H1 (cell line): ENCODE data around the gene DDA1. TPM values are rescaled to one million over a fixed set of nuclear protein-coding genes. Genes with fewer than 3 reads are reported as not detected.

Experiments used
- BRCA1 ChIP-seq: IDR thresholded peaks from 2 replicates; pipeline ENCODE4 v1.6.1; 2012; ENCODE audit warnings: low read depth, low read length, improper control_type of control experiment
- CHD2 ChIP-seq: IDR thresholded peaks from 2 replicates; pipeline ENCODE4 v1.6.1; 2012; ENCODE audit warnings: low read length, improper control_type of control experiment
- EGR1 ChIP-seq: IDR thresholded peaks from 2 replicates; pipeline ENCODE4 v1.6.1; 2011; ENCODE audit warnings: low read depth, low read length, borderline replicate concordance
- EP300 ChIP-seq, 2 experiments: IDR thresholded peaks; 1 replicate in 1 of 2; 2 replicates in 1 of 2; pipeline ENCODE4 v1.6.1; 2011 to 2012; ENCODE audit warnings: low read depth in 2 of 2, low read length in 2 of 2, mild to moderate bottlenecking in 2 of 2, borderline replicate concordance in 1 of 2, inconsistent platforms in 1 of 2, moderate library complexity in 1 of 2
- GTF2F1 ChIP-seq: IDR thresholded peaks from 2 replicates; pipeline ENCODE4 v1.6.1; 2012; ENCODE audit warnings: low read depth, low read length, improper control_type of control experiment, borderline replicate concordance
- JUN ChIP-seq: IDR thresholded peaks from 2 replicates; pipeline ENCODE4 v1.6.1; 2011; ENCODE audit warnings: low read depth, mild to moderate bottlenecking, improper control_type of control experiment, low read length
- PHF8 ChIP-seq: fragments of 200-600 bp; sonication (generic); conservative IDR thresholded peaks from 2 replicates; pipeline ENCODE4 v1.7.1; 2012; ENCODE audit warnings: low read depth, mild to moderate bottlenecking, inconsistent platforms, low read length, moderate library complexity
- RAD21 ChIP-seq, 2 experiments: IDR thresholded peaks in 1 of 2; conservative IDR thresholded peaks in 1 of 2; 2 replicates each; pipeline ENCODE4 v1.6.1; 2011; ENCODE audit warnings: low read depth in 2 of 2, low read length in 2 of 2, improper control_type of control experiment in 1 of 2, inconsistent platforms in 1 of 2, mild to moderate bottlenecking in 1 of 2, moderate library complexity in 1 of 2
- RFX5 ChIP-seq: IDR thresholded peaks from 2 replicates; pipeline ENCODE4 v1.6.1; 2011; ENCODE audit warnings: low read depth, low read length, improper control_type of control experiment, borderline replicate concordance
- SIRT6 ChIP-seq: IDR thresholded peaks from one replicate; pipeline ENCODE4 v1.7.1; 2012; ENCODE audit warnings: low read length, inconsistent platforms
- SIX5 ChIP-seq: IDR thresholded peaks from 2 replicates; pipeline ENCODE4 v1.6.1; 2011; ENCODE audit warnings: mild to moderate bottlenecking, low read depth, low read length
- SRF ChIP-seq: IDR thresholded peaks from 2 replicates; pipeline ENCODE4 v1.6.1; 2011; ENCODE audit warnings: mild to moderate bottlenecking, low read depth, low read length, moderate library complexity
- TBP ChIP-seq: IDR thresholded peaks from 2 replicates; pipeline ENCODE4 v1.6.1; 2011; ENCODE audit warnings: low read depth, low read length, improper control_type of control experiment
- polyA plus RNA-seq, 7 experiments: library from polyadenylated mRNA; depleted of rRNA in 3 of 7; stranded (reverse) in 5 of 7; unstranded in 2 of 7; fragments of >200 nt in 5 of 7; fragments of 200-250 nt in 2 of 7; gene quantifications; 1 replicate in 5 of 7; 2 replicates in 1 of 7; 4 replicates in 1 of 7; pipeline versions ENCODE4 v1.2.1 to v1.2.3, GENCODE V29; 2011 to 2013; ENCODE audit warnings: missing spikeins in 2 of 7, mixed read lengths in 2 of 7
- total RNA-seq: library from RNA; stranded (reverse); fragmentation: NEBNext Ultra II Directional; extraction: Animal tissue kit (Norgen Biotek cat#: 25700); gene quantifications from 2 replicates; pipeline ENCODE4 v1.2.1, GENCODE V29; 2021
- TF ChIP-seq, protein P1 (sequence below), 3 experiments: IDR thresholded peaks; 1 replicate in 2 of 3; 2 replicates in 1 of 3; pipeline versions ENCODE4 v1.5.1 to v1.6.1; 2011; ENCODE audit warnings: low read length in 3 of 3, mild to moderate bottlenecking in 3 of 3, inconsistent platforms in 2 of 3, low read depth in 1 of 3, moderate library complexity in 1 of 3; ENCODE audit not compliant: insufficient read depth in 1 of 3; ENCODE audit errors: control extremely low read depth in 1 of 3

DDA1 gene
- total and polyA plus RNA-seq, 2 of the 8 experiments (the other 6 are each of a cell fraction or from before 2014, with no cell fraction given): 29.2 to 34.5 TPM

DNA sequence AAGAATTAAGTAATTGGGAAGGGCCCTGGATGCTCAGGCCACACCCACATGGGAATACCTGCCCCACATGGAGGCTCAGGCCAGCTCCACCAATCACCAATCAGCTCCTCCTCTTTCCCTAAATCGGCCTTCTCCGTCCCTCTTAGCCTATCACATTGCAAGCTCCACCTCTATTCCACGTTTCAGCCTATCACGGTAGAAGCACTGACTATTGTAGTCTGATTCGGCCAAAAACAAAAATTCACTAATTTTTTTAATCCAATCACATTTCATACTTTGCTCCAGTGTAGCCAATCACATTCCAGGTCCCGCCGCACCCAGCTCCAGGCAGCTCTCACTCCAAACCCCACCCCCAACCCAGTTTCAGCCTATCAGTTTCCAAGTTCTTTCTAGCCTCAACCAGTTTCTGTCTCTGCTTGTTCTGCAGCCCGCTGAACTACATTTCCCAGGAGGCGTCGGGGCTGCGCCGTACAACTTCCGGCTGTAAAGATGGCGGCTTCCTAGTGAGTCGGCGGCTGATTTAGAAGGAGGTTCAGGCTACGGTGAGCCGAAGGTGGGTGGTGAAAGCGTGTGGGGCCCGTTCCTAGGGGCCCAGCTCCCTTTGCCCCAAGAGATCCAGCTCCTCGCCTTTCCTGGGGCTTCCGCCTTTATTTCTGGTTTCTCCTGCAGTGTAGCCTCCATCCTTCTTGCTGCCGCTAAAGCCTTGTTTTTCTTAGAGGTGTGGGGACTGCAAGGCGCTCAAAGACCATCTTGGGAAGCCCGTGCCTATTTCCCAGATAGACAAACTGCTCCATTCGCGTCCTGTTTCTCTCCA, 42.2 kb upstream of the DDA1 start, which contains the start of gene BABAM1 (continued):
- TF ChIP-seq, protein P1, sequence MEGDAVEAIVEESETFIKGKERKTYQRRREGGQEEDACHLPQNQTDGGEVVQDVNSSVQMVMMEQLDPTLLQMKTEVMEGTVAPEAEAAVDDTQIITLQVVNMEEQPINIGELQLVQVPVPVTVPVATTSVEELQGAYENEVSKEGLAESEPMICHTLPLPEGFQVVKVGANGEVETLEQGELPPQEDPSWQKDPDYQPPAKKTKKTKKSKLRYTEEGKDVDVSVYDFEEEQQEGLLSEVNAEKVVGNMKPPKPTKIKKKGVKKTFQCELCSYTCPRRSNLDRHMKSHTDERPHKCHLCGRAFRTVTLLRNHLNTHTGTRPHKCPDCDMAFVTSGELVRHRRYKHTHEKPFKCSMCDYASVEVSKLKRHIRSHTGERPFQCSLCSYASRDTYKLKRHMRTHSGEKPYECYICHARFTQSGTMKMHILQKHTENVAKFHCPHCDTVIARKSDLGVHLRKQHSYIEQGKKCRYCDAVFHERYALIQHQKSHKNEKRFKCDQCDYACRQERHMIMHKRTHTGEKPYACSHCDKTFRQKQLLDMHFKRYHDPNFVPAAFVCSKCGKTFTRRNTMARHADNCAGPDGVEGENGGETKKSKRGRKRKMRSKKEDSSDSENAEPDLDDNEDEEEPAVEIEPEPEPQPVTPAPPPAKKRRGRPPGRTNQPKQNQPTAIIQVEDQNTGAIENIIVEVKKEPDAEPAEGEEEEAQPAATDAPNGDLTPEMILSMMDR (IDR thresholded peaks at IDR 0.05; ENCODE audit: control extremely low read depth in 1 of 3, insufficient read depth in 1 of 3, low read depth in 1 of 3, low read length in 3 of 3): no peak
- TF ChIP-seq EP300 (IDR thresholded peaks at IDR 0.05; ENCODE audit: borderline replicate concordance in 1 of 2, low read depth in 2 of 2, low read length in 2 of 2) (no peak), BRCA1 (no peak), SIRT6 (no peak), EGR1 (no peak), TBP (peak; percentile 88), GTF2F1 (no peak), JUN (no peak), RFX5 (no peak), PHF8 (peak; percentile 69), SIX5 (peak; percentile 85), RAD21 (IDR thresholded peaks at IDR 0.05 in 1 of 2, conservative IDR thresholded peaks at IDR 0.05 in 1 of 2; ENCODE audit: low read depth in 2 of 2, low read length in 2 of 2) (no peak), SRF (peak; percentile 35; the same call in 1 of the 2 replicates), CHD2 (peak; percentile 88)
